PFSK-1 (cell line): ENCODE data around the gene TERB1.

Experiments
- FOXP2 ChIP-seq: optimal IDR thresholded peaks from 2 replicates; pipeline ENCODE3; 2011; ENCODE audit warnings: borderline replicate concordance, control low read depth, inconsistent platforms; ENCODE audit not compliant: insufficient read depth; ENCODE audit errors: extremely low read length, extremely low read depth
- POLR2AphosphoS5 ChIP-seq: IDR thresholded peaks from 2 replicates; pipeline ENCODE4 v1.6.1; 2012; ENCODE audit warnings: low read depth, mild to moderate bottlenecking, control low read depth, low read length, moderate library complexity
- SIN3A ChIP-seq: IDR thresholded peaks from 2 replicates; pipeline ENCODE4 v1.6.1; 2012; ENCODE audit warnings: mild to moderate bottlenecking, low read length, moderate library complexity, borderline replicate concordance; ENCODE audit not compliant: insufficient read depth
- TAF1 ChIP-seq: IDR thresholded peaks from 2 replicates; pipeline ENCODE4 v1.6.1; 2012; ENCODE audit warnings: low read length, control low read depth, borderline replicate concordance; ENCODE audit not compliant: insufficient read depth
- TF ChIP-seq, protein P1 (sequence below), 2 experiments: IDR thresholded peaks; 2 replicates each; pipeline versions ENCODE4 v1.6.1 to v1.8.0; 2011 to 2012; ENCODE audit warnings: low read depth in 2 of 2, low read length in 2 of 2, control low read depth in 1 of 2, inconsistent platforms in 1 of 2, mild to moderate bottlenecking in 1 of 2, moderate library complexity in 1 of 2; ENCODE audit not compliant: insufficient read depth in 1 of 2

TERB1 gene

DNA sequence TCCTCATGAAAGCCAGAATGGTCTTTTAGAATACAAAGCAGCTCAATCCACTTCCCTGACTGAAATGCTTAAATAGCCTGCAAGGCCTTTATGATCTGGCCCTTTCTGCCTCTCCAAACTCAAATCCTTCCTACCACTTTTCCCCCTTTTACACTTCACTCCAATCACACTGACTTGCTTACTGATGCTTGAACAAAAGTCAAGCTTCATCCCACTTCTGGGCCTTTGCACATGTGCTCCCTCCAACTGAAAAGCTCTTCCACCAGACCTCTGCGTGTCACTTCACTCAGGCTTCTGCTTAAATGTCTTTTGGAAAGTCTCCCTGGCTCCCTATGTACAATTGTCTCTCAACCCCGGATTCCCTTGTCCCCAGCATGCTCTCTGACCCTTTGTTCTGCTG, 13.3 kb upstream of the TERB1 start:
- no peak for TF ChIP-seq POLR2AphosphoS5
- TF ChIP-seq SIN3A = no peak
- TF ChIP-seq, protein P1, sequence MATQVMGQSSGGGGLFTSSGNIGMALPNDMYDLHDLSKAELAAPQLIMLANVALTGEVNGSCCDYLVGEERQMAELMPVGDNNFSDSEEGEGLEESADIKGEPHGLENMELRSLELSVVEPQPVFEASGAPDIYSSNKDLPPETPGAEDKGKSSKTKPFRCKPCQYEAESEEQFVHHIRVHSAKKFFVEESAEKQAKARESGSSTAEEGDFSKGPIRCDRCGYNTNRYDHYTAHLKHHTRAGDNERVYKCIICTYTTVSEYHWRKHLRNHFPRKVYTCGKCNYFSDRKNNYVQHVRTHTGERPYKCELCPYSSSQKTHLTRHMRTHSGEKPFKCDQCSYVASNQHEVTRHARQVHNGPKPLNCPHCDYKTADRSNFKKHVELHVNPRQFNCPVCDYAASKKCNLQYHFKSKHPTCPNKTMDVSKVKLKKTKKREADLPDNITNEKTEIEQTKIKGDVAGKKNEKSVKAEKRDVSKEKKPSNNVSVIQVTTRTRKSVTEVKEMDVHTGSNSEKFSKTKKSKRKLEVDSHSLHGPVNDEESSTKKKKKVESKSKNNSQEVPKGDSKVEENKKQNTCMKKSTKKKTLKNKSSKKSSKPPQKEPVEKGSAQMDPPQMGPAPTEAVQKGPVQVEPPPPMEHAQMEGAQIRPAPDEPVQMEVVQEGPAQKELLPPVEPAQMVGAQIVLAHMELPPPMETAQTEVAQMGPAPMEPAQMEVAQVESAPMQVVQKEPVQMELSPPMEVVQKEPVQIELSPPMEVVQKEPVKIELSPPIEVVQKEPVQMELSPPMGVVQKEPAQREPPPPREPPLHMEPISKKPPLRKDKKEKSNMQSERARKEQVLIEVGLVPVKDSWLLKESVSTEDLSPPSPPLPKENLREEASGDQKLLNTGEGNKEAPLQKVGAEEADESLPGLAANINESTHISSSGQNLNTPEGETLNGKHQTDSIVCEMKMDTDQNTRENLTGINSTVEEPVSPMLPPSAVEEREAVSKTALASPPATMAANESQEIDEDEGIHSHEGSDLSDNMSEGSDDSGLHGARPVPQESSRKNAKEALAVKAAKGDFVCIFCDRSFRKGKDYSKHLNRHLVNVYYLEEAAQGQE (IDR thresholded peaks at IDR 0.05; ENCODE audit: insufficient read depth in 1 of 2, low read depth in 2 of 2, low read length in 2 of 2) = no peak
- no peak for TF ChIP-seq FOXP2
- no peak for TF ChIP-seq TAF1

DNA sequence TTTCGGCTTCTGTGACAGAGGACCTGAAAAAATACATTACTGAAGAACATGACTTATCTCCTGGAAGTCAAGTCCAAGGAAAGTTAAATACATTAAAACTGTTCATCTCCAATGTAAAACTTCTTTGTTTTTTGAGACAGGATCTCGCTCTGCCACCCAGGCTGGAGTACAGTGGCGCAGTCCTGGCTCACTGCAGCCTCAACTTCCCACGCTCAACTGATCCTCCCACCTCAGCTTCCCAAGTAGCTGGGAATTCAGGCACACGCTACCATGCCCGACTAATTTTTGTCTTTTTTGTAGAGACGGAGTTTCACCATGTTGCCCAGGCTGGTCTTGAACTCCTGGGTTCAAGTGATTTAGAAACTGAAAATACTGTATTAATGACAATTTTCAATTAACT, 9.7 kb upstream of the TERB1 start:
- no peak for TF ChIP-seq POLR2AphosphoS5
- TF ChIP-seq FOXP2 = no peak
- no peak for TF ChIP-seq SIN3A
- TF ChIP-seq, protein P1 (IDR thresholded peaks at IDR 0.05; ENCODE audit: insufficient read depth in 1 of 2, low read depth in 2 of 2, low read length in 2 of 2) = no peak
- no peak for TF ChIP-seq TAF1

DNA sequence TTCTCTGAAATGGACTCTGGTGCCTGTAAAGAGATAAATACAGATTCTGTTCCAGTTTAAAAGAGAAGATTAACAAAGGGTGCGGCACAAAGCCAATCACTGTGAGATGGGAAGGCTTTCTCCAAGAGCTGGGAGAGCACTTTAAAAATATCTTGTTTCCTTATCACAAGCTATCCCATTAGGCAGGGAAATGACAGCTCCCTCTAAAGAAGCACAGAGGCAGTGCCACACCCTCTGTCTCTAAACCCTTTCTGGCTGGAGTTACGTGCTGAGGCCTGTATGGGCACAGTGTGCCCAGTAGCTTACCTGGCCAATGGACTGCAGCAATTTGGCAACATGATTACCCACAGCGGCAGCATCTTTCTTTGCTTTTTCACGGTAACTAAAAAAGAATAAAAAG, 9.0 kb upstream of the TERB1 start:
- TF ChIP-seq FOXP2 (no peak), POLR2AphosphoS5 (no peak), SIN3A (no peak), TAF1 (no peak)
- TF ChIP-seq, protein P1 (IDR thresholded peaks at IDR 0.05; ENCODE audit: insufficient read depth in 1 of 2, low read depth in 2 of 2, low read length in 2 of 2) = no peak

DNA sequence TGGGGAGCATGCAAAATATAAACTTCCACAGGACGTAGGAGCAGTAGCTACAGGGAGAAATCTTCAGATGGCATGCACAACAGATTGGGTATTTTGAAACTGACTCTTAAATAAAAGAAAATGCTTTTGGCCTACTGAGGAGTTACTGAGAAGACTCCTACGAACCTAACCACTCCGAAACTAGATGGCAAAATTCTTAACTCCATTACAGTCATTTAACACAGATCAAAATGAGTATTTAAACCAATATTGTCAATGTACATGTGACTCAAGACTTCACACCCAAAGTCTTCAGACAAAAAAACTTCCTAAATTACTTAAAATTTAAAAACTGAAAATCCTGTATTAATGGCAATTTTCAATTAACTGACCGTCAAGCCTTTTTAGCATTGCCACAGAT, 8.4 kb upstream of the TERB1 start:
- TF ChIP-seq, protein P1 (IDR thresholded peaks at IDR 0.05; ENCODE audit: insufficient read depth in 1 of 2, low read depth in 2 of 2, low read length in 2 of 2) = no peak
- no peak for TF ChIP-seq SIN3A
- TF ChIP-seq FOXP2 = no peak
- TF ChIP-seq TAF1 = no peak
- TF ChIP-seq POLR2AphosphoS5 = no peak

DNA sequence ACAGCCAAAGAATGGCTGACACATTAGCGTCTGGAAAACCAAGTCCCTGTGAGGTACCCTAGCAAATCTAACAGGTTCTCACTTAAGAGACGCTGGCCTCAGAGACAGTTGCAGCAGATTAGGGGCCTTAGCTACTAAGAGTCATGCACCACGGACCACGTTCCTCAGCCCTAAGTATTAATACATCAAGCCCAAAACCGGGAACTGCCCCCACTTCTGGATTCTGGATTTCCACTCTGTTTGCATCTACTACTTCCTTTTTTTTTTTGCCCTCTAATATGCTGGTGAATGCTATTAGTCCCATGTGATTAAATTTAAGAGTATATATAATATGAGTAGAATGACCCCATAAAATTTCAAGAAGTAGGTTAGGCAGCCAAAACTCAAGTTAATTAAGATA, 775 bp upstream of the TERB1 start:
- TF ChIP-seq SIN3A (no peak), FOXP2 (no peak), POLR2AphosphoS5 (no peak), TAF1 (no peak)
- TF ChIP-seq, protein P1 (IDR thresholded peaks at IDR 0.05; ENCODE audit: insufficient read depth in 1 of 2, low read depth in 2 of 2, low read length in 2 of 2) = no peak
